ENCODE data around the gene VMP1.
A peak's percentile ranks its signal among the peaks of the same experiment; 100 is the strongest.
"Not testable (repeated sequence)": the region's sequence is repeated elsewhere in the genome, so short reads cannot be mapped to it uniquely, and the experiment has no call there.

VMP1 gene

GRCh38 chr17:59712862-59713261 lies 5.4 kb downstream of the VMP1 start:
- no peak for DNase-seq

GRCh38 chr17:59714255-59714654 lies 6.8 kb downstream of the VMP1 start:
- DNase-seq, result no peak

- no peak for DNase-seq
Measured at GRCh38 chr17:59716427-59716826, 9.0 kb downstream of the VMP1 start.

GRCh38 chr17:59719526-59719925 lies 12.1 kb downstream of the VMP1 start:
- DNase-seq, result no peak

- DNase-seq, result no peak
Measured at GRCh38 chr17:59722623-59723022, 15.2 kb downstream of the VMP1 start.

GRCh38 chr17:59723041-59723440 lies 15.6 kb downstream of the VMP1 start:
- DNase-seq, result no peak

- no peak for DNase-seq
Measured at GRCh38 chr17:59723607-59724006, 16.2 kb downstream of the VMP1 start.

GRCh38 chr17:59725691-59726090 lies 18.2 kb downstream of the VMP1 start:
- no peak for DNase-seq

- no peak for DNase-seq
Measured at GRCh38 chr17:59727817-59728533, 20.5 kb downstream of the VMP1 start.

GRCh38 chr17:59730268-59730834 lies 22.9 kb downstream of the VMP1 start:
- no peak for DNase-seq

- no peak for DNase-seq
Measured at GRCh38 chr17:59733697-59734096, 26.2 kb downstream of the VMP1 start.

- DNase-seq, result no peak
Measured at GRCh38 chr17:59734226-59734625, 26.8 kb downstream of the VMP1 start.

GRCh38 chr17:59737324-59737723 lies 29.9 kb downstream of the VMP1 start:
- no peak for DNase-seq

- DNase-seq, result no peak
Measured at GRCh38 chr17:59743842-59744241, 36.4 kb downstream of the VMP1 start.

GRCh38 chr17:59745040-59745439 lies 37.6 kb downstream of the VMP1 start:
- no peak for DNase-seq

GRCh38 chr17:59746849-59747445 lies 39.5 kb downstream of the VMP1 start:
- peak; percentile 10 for DNase-seq

- DNase-seq, result no peak
Measured at GRCh38 chr17:59748591-59748990, 41.1 kb downstream of the VMP1 start.

- DNase-seq, result no peak
Measured at GRCh38 chr17:59751955-59752413, 44.5 kb downstream of the VMP1 start.

- no peak for DNase-seq
Measured at GRCh38 chr17:59752446-59752845, 45.0 kb downstream of the VMP1 start.

GRCh38 chr17:59752922-59753321 lies 45.5 kb downstream of the VMP1 start:
- no peak for DNase-seq

- DNase-seq, result peak; percentile 64
Measured at GRCh38 chr17:59753522-59754467, 46.3 kb downstream of the VMP1 start.

GRCh38 chr17:59754552-59754951 lies 47.1 kb downstream of the VMP1 start:
- DNase-seq, result no peak

- not testable (repeated sequence) for DNase-seq
Measured at GRCh38 chr17:59755069-59755468, 47.6 kb downstream of the VMP1 start.
